Loucy (cell line): ENCODE measurements around the gene CCBE1.

Experiments used
- EZH2phosphoT487 ChIP-seq: fragments of 200-600 bp; IDR thresholded peaks from 2 replicates; pipeline ENCODE4 v1.6.1; 2018; ENCODE audit warnings: antibody characterized with exemption, mild to moderate bottlenecking, moderate library complexity, borderline replicate concordance
- TF ChIP-seq, protein P1 (sequence below): fragments of 200-600 bp; sonication (generic); conservative IDR thresholded peaks from 2 replicates; pipeline ENCODE4 v1.5.1; 2014; ENCODE audit warnings: mild to moderate bottlenecking, antibody characterized with exemption, low read length

- TF ChIP-seq, protein P1, sequence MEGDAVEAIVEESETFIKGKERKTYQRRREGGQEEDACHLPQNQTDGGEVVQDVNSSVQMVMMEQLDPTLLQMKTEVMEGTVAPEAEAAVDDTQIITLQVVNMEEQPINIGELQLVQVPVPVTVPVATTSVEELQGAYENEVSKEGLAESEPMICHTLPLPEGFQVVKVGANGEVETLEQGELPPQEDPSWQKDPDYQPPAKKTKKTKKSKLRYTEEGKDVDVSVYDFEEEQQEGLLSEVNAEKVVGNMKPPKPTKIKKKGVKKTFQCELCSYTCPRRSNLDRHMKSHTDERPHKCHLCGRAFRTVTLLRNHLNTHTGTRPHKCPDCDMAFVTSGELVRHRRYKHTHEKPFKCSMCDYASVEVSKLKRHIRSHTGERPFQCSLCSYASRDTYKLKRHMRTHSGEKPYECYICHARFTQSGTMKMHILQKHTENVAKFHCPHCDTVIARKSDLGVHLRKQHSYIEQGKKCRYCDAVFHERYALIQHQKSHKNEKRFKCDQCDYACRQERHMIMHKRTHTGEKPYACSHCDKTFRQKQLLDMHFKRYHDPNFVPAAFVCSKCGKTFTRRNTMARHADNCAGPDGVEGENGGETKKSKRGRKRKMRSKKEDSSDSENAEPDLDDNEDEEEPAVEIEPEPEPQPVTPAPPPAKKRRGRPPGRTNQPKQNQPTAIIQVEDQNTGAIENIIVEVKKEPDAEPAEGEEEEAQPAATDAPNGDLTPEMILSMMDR: no peak
- TF ChIP-seq EZH2phosphoT487: no peak
These were observed 24.7 kb upstream of the CCBE1 start for GRCh38 chr18:59721931-59722330.
